ENCODE results near the gene FAM53A.

The FAM53A gene

DNA sequence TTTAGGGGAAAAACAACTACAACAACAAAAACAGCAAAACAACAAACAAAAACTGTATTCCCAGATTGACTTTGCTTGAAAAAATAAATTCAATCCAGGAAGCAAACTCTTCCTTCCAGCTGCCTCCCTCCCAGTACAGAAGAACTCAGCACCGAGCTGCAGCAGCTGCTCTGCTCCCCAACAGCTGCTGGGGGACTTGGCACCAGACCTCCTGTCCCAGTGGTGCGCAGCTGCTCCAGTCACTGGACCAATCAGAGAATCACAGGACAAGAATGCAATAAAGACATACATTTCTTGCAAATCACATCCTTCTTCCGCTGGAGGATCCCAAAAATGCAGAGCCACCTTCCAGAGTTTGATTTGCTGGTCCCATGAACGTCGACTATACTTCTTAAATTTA, 11.8 kb upstream of the FAM53A start:
- H3K79me2 ChIP-seq (ENCODE audit: insufficient read depth, low read depth) = peaks cover 14% of the 10 kb centered on the region; the same call in 1 of the 2 replicates
- TF ChIP-seq, protein P1, sequence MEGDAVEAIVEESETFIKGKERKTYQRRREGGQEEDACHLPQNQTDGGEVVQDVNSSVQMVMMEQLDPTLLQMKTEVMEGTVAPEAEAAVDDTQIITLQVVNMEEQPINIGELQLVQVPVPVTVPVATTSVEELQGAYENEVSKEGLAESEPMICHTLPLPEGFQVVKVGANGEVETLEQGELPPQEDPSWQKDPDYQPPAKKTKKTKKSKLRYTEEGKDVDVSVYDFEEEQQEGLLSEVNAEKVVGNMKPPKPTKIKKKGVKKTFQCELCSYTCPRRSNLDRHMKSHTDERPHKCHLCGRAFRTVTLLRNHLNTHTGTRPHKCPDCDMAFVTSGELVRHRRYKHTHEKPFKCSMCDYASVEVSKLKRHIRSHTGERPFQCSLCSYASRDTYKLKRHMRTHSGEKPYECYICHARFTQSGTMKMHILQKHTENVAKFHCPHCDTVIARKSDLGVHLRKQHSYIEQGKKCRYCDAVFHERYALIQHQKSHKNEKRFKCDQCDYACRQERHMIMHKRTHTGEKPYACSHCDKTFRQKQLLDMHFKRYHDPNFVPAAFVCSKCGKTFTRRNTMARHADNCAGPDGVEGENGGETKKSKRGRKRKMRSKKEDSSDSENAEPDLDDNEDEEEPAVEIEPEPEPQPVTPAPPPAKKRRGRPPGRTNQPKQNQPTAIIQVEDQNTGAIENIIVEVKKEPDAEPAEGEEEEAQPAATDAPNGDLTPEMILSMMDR (conservative IDR thresholded peaks at IDR 0.05; ENCODE audit: low read depth, low read length) = no peak
- no peak overlapping the region for H3K9ac ChIP-seq
- H3K36me3 ChIP-seq (ENCODE audit: insufficient read depth) = peaks cover 3% of the 10 kb centered on the region
- no peak overlapping the region for H3K4me3 ChIP-seq (IDR thresholded peaks at IDR 0.05; ENCODE audit: insufficient read depth, low read depth, low read length)
- no peaks in the 10 kb centered on the region for H3K27me3 ChIP-seq (ENCODE audit: insufficient read depth, low read depth)
- H3K4me2 ChIP-seq = no peak overlapping the region
- no peak overlapping the region for H3K27ac ChIP-seq
- H3K4me1 ChIP-seq (ENCODE audit: low read depth, poor library complexity, severe bottlenecking) = no peaks in the 10 kb centered on the region
- H2AFZ ChIP-seq (ENCODE audit: low read depth) = no peak overlapping the region
- no peaks in the 10 kb centered on the region for H4K20me1 ChIP-seq (ENCODE audit: insufficient read depth)

DNA sequence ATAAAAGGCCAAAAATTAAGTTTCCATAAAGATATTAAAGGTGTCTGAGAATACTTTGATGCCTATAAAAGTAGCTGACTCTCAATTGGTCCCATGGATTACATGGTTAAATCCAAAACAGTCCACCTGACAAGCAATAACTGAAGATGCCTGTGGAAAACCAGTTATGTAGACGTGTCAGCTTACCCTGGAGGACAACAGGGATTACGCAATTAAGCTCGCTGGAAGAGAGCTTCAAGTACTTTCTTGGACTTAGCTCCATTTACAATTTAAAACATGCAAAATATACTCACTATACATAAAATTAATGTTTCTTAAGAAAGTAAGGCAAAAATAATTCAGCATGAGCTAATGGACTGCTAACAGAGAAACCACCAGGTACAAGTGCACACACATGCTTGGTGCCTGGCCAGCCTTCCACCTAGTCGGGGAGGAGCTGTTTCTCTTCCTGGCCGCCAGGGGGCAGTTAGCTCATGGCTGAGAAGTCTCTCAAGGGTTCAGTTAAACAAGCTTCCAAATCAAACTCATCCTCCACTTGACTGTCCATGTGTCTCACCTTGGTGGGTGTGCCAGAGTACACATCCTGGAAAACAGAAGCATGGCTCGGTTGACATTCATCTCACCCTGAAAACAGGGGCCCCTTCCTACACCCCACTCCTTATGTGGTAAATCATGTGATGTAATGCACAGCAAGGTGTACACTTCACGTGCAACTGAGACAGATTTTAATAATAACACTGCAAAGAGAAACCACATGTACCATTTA, 9.2 kb upstream of the FAM53A start:
- Histone ChIP-seq H4K20me1 (ENCODE audit: insufficient read depth) (no peaks in the 10 kb centered on the region), H3K4me1 (ENCODE audit: low read depth, poor library complexity, severe bottlenecking) (no peaks in the 10 kb centered on the region), H3K27ac (no peak overlapping the region), H3K79me2 (ENCODE audit: insufficient read depth, low read depth) (no peaks in the 10 kb centered on the region), H3K36me3 (ENCODE audit: insufficient read depth) (peaks cover 3% of the 10 kb centered on the region), H3K27me3 (ENCODE audit: insufficient read depth, low read depth) (no peaks in the 10 kb centered on the region), H3K4me3 (IDR thresholded peaks at IDR 0.05; ENCODE audit: insufficient read depth, low read depth, low read length) (no peak overlapping the region), H2AFZ (ENCODE audit: low read depth) (no peak overlapping the region), H3K4me2 (no peak overlapping the region), H3K9ac (no peak overlapping the region)
- TF ChIP-seq, protein P1 (conservative IDR thresholded peaks at IDR 0.05; ENCODE audit: low read depth, low read length) = peak; percentile 89

DNA sequence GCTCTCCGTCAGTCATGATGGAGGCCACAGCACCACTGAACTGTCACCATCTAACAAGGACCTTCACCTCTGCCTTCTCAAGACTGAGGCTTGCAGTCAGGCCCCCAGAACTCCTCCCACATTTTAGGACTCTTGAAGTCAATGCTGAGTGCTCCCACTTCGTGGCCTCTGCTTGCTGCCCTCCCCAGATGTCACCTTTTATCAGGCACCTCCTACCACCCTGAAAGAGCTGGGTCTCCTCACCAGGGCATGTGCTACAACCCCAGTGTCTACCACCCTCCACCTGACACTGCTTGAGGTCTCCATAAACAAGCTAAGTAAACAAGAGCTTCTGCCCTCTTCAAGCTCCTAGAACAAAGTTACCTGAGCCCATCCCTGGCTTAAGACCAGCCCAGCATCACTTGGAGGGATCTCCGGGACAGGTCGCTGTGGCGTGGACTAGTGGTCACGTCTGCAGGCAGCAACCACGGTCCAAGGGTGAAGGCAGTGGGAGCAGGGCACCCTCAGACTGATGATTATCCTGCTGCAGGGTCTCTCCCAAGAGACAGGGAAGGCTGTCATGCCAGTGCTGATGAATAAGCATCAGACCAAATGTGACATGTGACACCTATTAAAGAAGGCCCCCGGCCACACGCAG, 7.7 kb upstream of the FAM53A start:
- Histone ChIP-seq H3K4me2 (no peak overlapping the region), H2AFZ (ENCODE audit: low read depth) (no peak overlapping the region), H3K27ac (no peak overlapping the region), H3K9ac (no peak overlapping the region), H3K36me3 (ENCODE audit: insufficient read depth) (peaks cover 3% of the 10 kb centered on the region), H3K27me3 (ENCODE audit: insufficient read depth, low read depth) (no peaks in the 10 kb centered on the region), H4K20me1 (ENCODE audit: insufficient read depth) (no peaks in the 10 kb centered on the region), H3K79me2 (ENCODE audit: insufficient read depth, low read depth) (no peaks in the 10 kb centered on the region), H3K4me3 (IDR thresholded peaks at IDR 0.05; ENCODE audit: insufficient read depth, low read depth, low read length) (no peak overlapping the region), H3K4me1 (ENCODE audit: low read depth, poor library complexity, severe bottlenecking) (no peaks in the 10 kb centered on the region)
- TF ChIP-seq, protein P1 (conservative IDR thresholded peaks at IDR 0.05; ENCODE audit: low read depth, low read length) = no peak

DNA sequence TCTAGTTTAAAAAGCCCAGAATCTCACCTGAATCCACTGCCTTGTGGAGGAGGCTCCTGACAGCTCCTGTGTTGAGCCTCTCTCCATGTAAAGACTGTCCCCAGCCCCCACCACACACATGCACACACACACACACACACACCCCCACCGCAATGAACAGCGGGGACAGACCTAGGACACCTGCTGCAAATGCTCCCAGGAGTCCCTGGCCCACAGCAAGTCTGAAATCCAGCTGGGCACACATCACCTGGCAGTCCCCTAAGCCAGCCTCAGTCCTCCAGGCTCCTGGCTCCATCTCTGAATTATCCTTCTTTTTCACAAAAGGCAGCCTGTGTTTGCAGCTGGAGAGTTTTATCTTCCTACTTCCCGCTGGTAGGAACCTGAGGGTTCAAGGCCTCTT, 6.6 kb upstream of the FAM53A start:
- Histone ChIP-seq H3K27me3 (ENCODE audit: insufficient read depth, low read depth) (no peaks in the 10 kb centered on the region), H3K27ac (no peak overlapping the region), H4K20me1 (ENCODE audit: insufficient read depth) (no peaks in the 10 kb centered on the region), H2AFZ (ENCODE audit: low read depth) (no peak overlapping the region), H3K4me1 (ENCODE audit: low read depth, poor library complexity, severe bottlenecking) (no peaks in the 10 kb centered on the region), H3K79me2 (ENCODE audit: insufficient read depth, low read depth) (no peaks in the 10 kb centered on the region), H3K4me3 (IDR thresholded peaks at IDR 0.05; ENCODE audit: insufficient read depth, low read depth, low read length) (no peak overlapping the region), H3K9ac (no peak overlapping the region), H3K4me2 (no peak overlapping the region), H3K36me3 (ENCODE audit: insufficient read depth) (peaks cover 3% of the 10 kb centered on the region)
- TF ChIP-seq, protein P1 (conservative IDR thresholded peaks at IDR 0.05; ENCODE audit: low read depth, low read length) = no peak

Measured in KMS-11 (cell line).